ENCODE results near the gene LGALS8. TPM values are rescaled to one million over a fixed set of nuclear protein-coding genes. Genes with fewer than 3 reads are reported as not detected.
"Not testable (repeated sequence)": the region's sequence is repeated elsewhere in the genome, so short reads cannot be mapped to it uniquely, and the experiment has no call there.

The LGALS8 gene
- total and polyA plus RNA-seq, 2 donors (not counting 1 experiment from before 2014, with no cell fraction given): 38.0 to 67.0 TPM

- POLR2A ChIA-PET: no interaction called here
- H3K27ac ChIP-seq (ENCODE audit: low read length in 2 of 2): no peak overlapping the region
- CTCF ChIA-PET: no interaction called here
- H3K4me2 ChIP-seq (replicated peaks; ENCODE audit: low read depth, low read length, poor library complexity, severe bottlenecking): no peak overlapping the region
- TF ChIP-seq EZH2 (IDR thresholded peaks at IDR 0.05; ENCODE audit: borderline replicate concordance, insufficient read depth, low read depth, low read length, poor library complexity, severe bottlenecking) (no peak), CTCF (IDR thresholded peaks at IDR 0.05) (no peak)
- no peaks in the 10 kb centered on the region for H3K27me3 Mint-ChIP-seq
- DNase-seq (no peak), ATAC-seq (ENCODE audit: low read depth) (no peak)
- intact Hi-C loops (cut with micrococcal nuclease): no loop called here
- H3K9me3 ChIP-seq (ENCODE audit: control extremely low read depth in 1 of 3, control insufficient read depth in 2 of 3, insufficient read depth in 1 of 3, low read length in 2 of 3): no peaks in the 10 kb centered on the region
- no peaks in the 10 kb centered on the region for H3K4me1 Mint-ChIP-seq
- no peak overlapping the region for H2AFZ ChIP-seq (ENCODE audit: insufficient read depth, low read depth, low read length, poor library complexity, severe bottlenecking)
- no peaks in the 10 kb centered on the region for H4K20me1 ChIP-seq (ENCODE audit: control insufficient read depth, insufficient read depth, low read length, poor library complexity, severe bottlenecking)
- H3K9me3 Mint-ChIP-seq (ENCODE audit: insufficient read depth): no peaks in the 10 kb centered on the region
- H3K27ac Mint-ChIP-seq: no peak overlapping the region
- H3K9ac ChIP-seq (ENCODE audit: low read length): no peak overlapping the region
- H3K4me3 Mint-ChIP-seq: no peak overlapping the region
- no peaks in the 10 kb centered on the region for H3K27me3 ChIP-seq (replicated peaks in 1 of 4; ENCODE audit: control extremely low read depth in 1 of 4, control insufficient read depth in 3 of 4, insufficient read depth in 4 of 4, low read length in 3 of 4)
- H3K79me2 ChIP-seq (ENCODE audit: control insufficient read depth, insufficient read depth, low read length): no peaks in the 10 kb centered on the region
- H3K4me3 ChIP-seq (ENCODE audit: control extremely low read depth in 1 of 5, extremely low read depth in 1 of 5, insufficient read depth in 1 of 5, low read depth in 2 of 5, low read length in 4 of 5): no peak overlapping the region
- WGBS (ENCODE audit: insufficient coverage): no CpG with 5 or more reads among the region's 3 CpGs
- H3K4me1 ChIP-seq (ENCODE audit: control insufficient read depth in 2 of 2, insufficient read depth in 2 of 2, low read length in 2 of 2): no peaks in the 10 kb centered on the region
- peaks cover 2 to 75% of the 10 kb centered on the region in 2 experiments for H3K36me3 ChIP-seq (replicated peaks in 1 of 2; ENCODE audit: control extremely low read depth in 1 of 2, control insufficient read depth in 1 of 2, extremely low read depth in 1 of 2, insufficient read depth in 2 of 2, low read length in 1 of 2)
These were observed 51.7 kb downstream of the LGALS8 start for GRCh38 chr1:236575523-236575922.

GRCh38 chr1:236576004-236576403, 52.2 kb downstream of the LGALS8 start:
- intact Hi-C loops (cut with micrococcal nuclease): no loop called here
- WGBS (ENCODE audit: insufficient coverage): 62% methylated on average over 1 of the region's 2 CpGs
- peaks cover 2 to 72% of the 10 kb centered on the region in 2 experiments for H3K36me3 ChIP-seq (replicated peaks in 1 of 2; ENCODE audit: control extremely low read depth in 1 of 2, control insufficient read depth in 1 of 2, extremely low read depth in 1 of 2, insufficient read depth in 2 of 2, low read length in 1 of 2)
- no peaks in the 10 kb centered on the region for H3K79me2 ChIP-seq (ENCODE audit: control insufficient read depth, insufficient read depth, low read length)
- no peaks in the 10 kb centered on the region for H3K9me3 ChIP-seq (ENCODE audit: control extremely low read depth in 1 of 3, control insufficient read depth in 2 of 3, insufficient read depth in 1 of 3, low read length in 2 of 3)
- ATAC-seq (ENCODE audit: low read depth) (no peak), DNase-seq (no peak)
- H3K27ac Mint-ChIP-seq: no peak overlapping the region
- H3K4me3 Mint-ChIP-seq: no peak overlapping the region
- no peaks in the 10 kb centered on the region for H3K4me1 ChIP-seq (ENCODE audit: control insufficient read depth in 2 of 2, insufficient read depth in 2 of 2, low read length in 2 of 2)
- no peaks in the 10 kb centered on the region for H3K27me3 ChIP-seq (replicated peaks in 1 of 4; ENCODE audit: control extremely low read depth in 1 of 4, control insufficient read depth in 3 of 4, insufficient read depth in 4 of 4, low read length in 3 of 4)
- H3K9ac ChIP-seq (ENCODE audit: low read length): no peak overlapping the region
- TF ChIP-seq CTCF (IDR thresholded peaks at IDR 0.05) (no peak), EZH2 (IDR thresholded peaks at IDR 0.05; ENCODE audit: borderline replicate concordance, insufficient read depth, low read depth, low read length, poor library complexity, severe bottlenecking) (no peak)
- no peaks in the 10 kb centered on the region for H3K4me1 Mint-ChIP-seq
- no peak overlapping the region for H2AFZ ChIP-seq (ENCODE audit: insufficient read depth, low read depth, low read length, poor library complexity, severe bottlenecking)
- no peak overlapping the region for H3K4me3 ChIP-seq (ENCODE audit: control extremely low read depth in 1 of 5, extremely low read depth in 1 of 5, insufficient read depth in 1 of 5, low read depth in 2 of 5, low read length in 4 of 5)
- POLR2A ChIA-PET: no interaction called here
- H3K27me3 Mint-ChIP-seq: no peaks in the 10 kb centered on the region
- no peak overlapping the region for H3K4me2 ChIP-seq (replicated peaks; ENCODE audit: low read depth, low read length, poor library complexity, severe bottlenecking)
- no peak overlapping the region for H3K27ac ChIP-seq (ENCODE audit: low read length in 2 of 2)
- H4K20me1 ChIP-seq (ENCODE audit: control insufficient read depth, insufficient read depth, low read length, poor library complexity, severe bottlenecking): no peaks in the 10 kb centered on the region
- CTCF ChIA-PET: no interaction called here
- H3K9me3 Mint-ChIP-seq (ENCODE audit: insufficient read depth): no peaks in the 10 kb centered on the region

- POLR2A ChIA-PET; H3K4me2 ChIP-seq (replicated peaks; ENCODE audit: low read depth, low read length, poor library complexity, severe bottlenecking); CTCF ChIA-PET; intact Hi-C loops (cut with micrococcal nuclease); ATAC-seq (ENCODE audit: low read depth); DNase-seq; H3K4me3 ChIP-seq (ENCODE audit: control extremely low read depth in 1 of 5, extremely low read depth in 1 of 5, insufficient read depth in 1 of 5, low read depth in 2 of 5, low read length in 4 of 5); H2AFZ ChIP-seq (ENCODE audit: insufficient read depth, low read depth, low read length, poor library complexity, severe bottlenecking); H3K27me3 Mint-ChIP-seq; H3K27me3 ChIP-seq (replicated peaks in 1 of 4; ENCODE audit: control extremely low read depth in 1 of 4, control insufficient read depth in 3 of 4, insufficient read depth in 4 of 4, low read length in 3 of 4); H4K20me1 ChIP-seq (ENCODE audit: control insufficient read depth, insufficient read depth, low read length, poor library complexity, severe bottlenecking); H3K27ac ChIP-seq (ENCODE audit: low read length in 2 of 2); H3K9me3 Mint-ChIP-seq (ENCODE audit: insufficient read depth); H3K9me3 ChIP-seq (ENCODE audit: control extremely low read depth in 1 of 3, control insufficient read depth in 2 of 3, insufficient read depth in 1 of 3, low read length in 2 of 3); H3K4me1 ChIP-seq (ENCODE audit: control insufficient read depth in 2 of 2, insufficient read depth in 2 of 2, low read length in 2 of 2); H3K27ac Mint-ChIP-seq; H3K9ac ChIP-seq (ENCODE audit: low read length); H3K4me1 Mint-ChIP-seq; H3K4me3 Mint-ChIP-seq; H3K79me2 ChIP-seq (ENCODE audit: control insufficient read depth, insufficient read depth, low read length): not testable (repeated sequence)
- H3K36me3 ChIP-seq (replicated peaks in 1 of 2; ENCODE audit: control extremely low read depth in 1 of 2, control insufficient read depth in 1 of 2, extremely low read depth in 1 of 2, insufficient read depth in 2 of 2, low read length in 1 of 2): peaks cover 2 to 70% of the 10 kb centered on the region in 2 experiments
- 100% methylated on average over 3 of the region's 7 CpGs for WGBS (ENCODE audit: insufficient coverage)
These were observed 53.3 kb downstream of the LGALS8 start for GRCh38 chr1:236577041-236577440.
